HG03159 (cell line): ENCODE measurements around the gene RRBP1.

ENCODE experiments used
- ATAC-seq: cut with Tn5 transposase; IDR thresholded peaks from one replicate; pipeline ENCODE4 v1.9.1; 2021; ENCODE audit warnings: mild to moderate bottlenecking, moderate library complexity; ENCODE audit not compliant: unreplicated experiment

Gene RRBP1

GRCh38 chr20:17682889-17683198, 802 bp upstream of the RRBP1 start:
- no peak for ATAC-seq

- peak; percentile 5 for ATAC-seq
These were observed 328 bp downstream of the RRBP1 start for GRCh38 chr20:17681726-17682102.

- ATAC-seq = peak; percentile 37
These were observed 961 bp downstream of the RRBP1 start for GRCh38 chr20:17680836-17681725.

- no peak for ATAC-seq
These were observed 1.9 kb downstream of the RRBP1 start for GRCh38 chr20:17679941-17680835.

- ATAC-seq = no peak
These were observed 3.2 kb downstream of the RRBP1 start for GRCh38 chr20:17678886-17679285.

- ATAC-seq = no peak
These were observed 3.7 kb downstream of the RRBP1 start for GRCh38 chr20:17678295-17678694.

GRCh38 chr20:17676942-17677341, 5.1 kb downstream of the RRBP1 start:
- ATAC-seq = no peak

GRCh38 chr20:17676378-17676759, 5.7 kb downstream of the RRBP1 start:
- ATAC-seq = no peak

GRCh38 chr20:17675519-17676377, 6.3 kb downstream of the RRBP1 start:
- no peak for ATAC-seq

GRCh38 chr20:17674722-17675518, 7.1 kb downstream of the RRBP1 start:
- no peak for ATAC-seq

GRCh38 chr20:17673084-17673483, 9.0 kb downstream of the RRBP1 start:
- ATAC-seq = no peak

GRCh38 chr20:17671565-17671964, 10.5 kb downstream of the RRBP1 start:
- ATAC-seq = no peak

GRCh38 chr20:17671011-17671410, 11.0 kb downstream of the RRBP1 start:
- no peak for ATAC-seq

- no peak for ATAC-seq
These were observed 12.6 kb downstream of the RRBP1 start for GRCh38 chr20:17669306-17669931.

GRCh38 chr20:17668432-17668831, 13.6 kb downstream of the RRBP1 start:
- no peak for ATAC-seq

GRCh38 chr20:17667445-17667844, 14.6 kb downstream of the RRBP1 start:
- no peak for ATAC-seq

- ATAC-seq = no peak
These were observed 15.6 kb downstream of the RRBP1 start for GRCh38 chr20:17666481-17666880.

GRCh38 chr20:17665756-17666155, 16.3 kb downstream of the RRBP1 start:
- ATAC-seq = no peak

- ATAC-seq = no peak
These were observed 17.9 kb downstream of the RRBP1 start for GRCh38 chr20:17664025-17664633.
